GM19467 (cell line): ENCODE measurements around the gene RSKR.
"Not testable (repeated sequence)": the region's sequence is repeated elsewhere in the genome, so short reads cannot be mapped to it uniquely, and the experiment has no call there.

Source experiments
- ATAC-seq: cut with Tn5 transposase; IDR thresholded peaks from one replicate; pipeline ENCODE4 v1.9.1; 2021; ENCODE audit warnings: mild to moderate bottlenecking, moderate library complexity; ENCODE audit not compliant: unreplicated experiment

Gene RSKR, protein sequence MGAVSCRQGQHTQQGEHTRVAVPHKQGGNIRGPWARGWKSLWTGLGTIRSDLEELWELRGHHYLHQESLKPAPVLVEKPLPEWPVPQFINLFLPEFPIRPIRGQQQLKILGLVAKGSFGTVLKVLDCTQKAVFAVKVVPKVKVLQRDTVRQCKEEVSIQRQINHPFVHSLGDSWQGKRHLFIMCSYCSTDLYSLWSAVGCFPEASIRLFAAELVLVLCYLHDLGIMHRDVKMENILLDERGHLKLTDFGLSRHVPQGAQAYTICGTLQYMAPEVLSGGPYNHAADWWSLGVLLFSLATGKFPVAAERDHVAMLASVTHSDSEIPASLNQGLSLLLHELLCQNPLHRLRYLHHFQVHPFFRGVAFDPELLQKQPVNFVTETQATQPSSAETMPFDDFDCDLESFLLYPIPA

DNA sequence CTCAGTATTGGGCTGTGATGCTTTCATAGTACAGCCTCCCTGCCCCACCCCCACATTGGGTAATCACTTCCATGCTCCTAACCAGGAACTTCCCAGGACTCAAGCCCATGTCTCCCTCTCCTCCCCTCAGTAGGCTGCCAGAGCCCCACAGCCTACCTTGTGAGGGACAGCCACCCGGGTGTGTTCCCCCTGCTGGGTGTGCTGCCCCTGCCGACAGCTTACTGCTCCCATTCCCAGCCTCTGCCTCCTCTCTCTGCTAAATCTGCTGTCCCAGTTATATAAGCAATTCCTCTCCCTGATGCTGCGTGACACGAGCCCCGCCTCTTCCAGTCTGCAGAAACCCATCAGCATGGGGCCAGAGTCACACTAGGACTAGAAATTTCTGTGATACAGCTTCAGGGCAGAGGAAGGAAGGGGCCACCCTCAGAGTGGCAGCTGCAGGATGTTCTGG, at the start of gene RSKR:
Gene RSKR (minus strand): TSS at position 255 of the 451 bp plus-strand sequence. CDS start 24 bp downstream, at position 231.
- no peak for ATAC-seq

DNA sequence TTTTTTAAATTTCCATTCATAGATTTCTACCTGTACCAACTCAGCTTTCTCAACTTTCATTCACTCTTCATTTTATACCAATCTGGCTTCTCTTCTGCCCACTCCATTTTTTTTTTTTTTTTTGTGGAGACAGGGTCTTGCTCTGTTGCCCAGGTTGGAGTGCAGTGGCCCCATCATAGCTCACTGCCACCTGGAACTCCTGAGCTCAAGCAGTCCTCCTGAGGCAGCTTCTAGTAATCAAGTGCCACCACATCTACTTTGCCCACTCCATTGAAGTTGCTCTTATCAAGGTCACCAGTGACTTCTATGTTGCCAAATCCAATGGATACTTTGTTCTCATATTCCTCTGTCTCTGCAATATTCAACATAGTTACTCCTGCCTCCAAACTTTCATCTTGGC, 49.7 kb upstream of the RSKR start:
- no peak for ATAC-seq

DNA sequence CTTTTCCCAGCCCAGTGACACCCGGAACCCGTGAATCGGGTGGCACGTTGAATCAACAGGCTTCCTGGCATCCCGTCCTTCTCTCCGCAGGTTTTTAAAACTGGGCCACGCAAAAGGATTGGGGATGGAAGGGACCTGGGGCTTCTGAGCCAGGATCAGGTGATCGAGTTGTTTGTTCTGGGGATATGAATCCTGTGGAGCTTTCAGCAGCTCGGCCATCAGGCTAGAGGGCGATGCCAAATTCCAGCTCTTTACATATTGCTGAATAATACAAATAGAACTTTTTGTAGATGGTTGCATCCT, 48.5 kb upstream of the RSKR start:
- peak; percentile 11 for ATAC-seq

DNA sequence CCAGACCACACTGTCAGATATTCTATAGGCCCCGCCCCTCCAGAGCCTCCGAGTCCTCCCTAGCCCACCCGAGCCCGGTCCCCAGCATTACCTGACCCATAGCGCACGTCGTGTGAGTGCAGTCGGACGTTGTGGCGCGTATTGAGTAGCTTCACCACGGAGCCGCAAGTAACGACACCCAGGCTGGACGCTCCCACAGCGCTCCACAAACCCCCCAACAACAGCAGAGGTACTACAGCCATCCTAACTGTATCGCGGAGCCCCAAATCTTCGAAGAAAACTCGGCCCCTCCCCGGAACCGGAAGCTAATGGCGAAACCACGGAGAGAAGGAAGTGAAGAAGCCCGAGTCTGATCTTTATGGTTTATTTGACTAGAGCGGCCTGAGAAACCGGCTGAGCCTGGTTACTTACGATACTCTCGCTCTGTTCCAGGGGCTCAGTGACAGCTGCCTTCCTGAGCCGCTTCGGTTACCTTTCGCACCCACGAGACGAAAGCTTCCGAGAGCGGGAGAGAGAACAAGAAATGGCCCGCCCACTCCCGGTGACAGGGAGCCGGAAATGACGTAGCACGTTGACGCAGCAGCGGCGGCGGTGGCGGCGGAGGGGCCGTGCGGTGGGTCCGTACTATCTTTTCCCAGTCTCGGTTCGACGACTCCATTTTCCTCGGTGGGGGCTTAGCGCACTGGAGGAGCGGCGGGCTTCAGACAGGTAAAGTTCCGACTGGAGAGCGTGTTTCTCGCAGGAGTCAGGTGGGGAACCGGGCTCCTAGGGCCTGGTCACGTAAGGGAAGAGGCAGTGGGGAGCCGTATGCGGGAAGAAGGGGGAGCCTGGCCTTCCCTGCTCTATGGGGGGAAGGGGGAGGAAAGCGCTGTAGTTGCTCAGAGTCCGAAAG, 47.9 kb upstream of the RSKR start, which contains the start of the genes SDF2 and SUPT6H:
Gene SDF2 (minus strand): TSS at position 272 of the 892 bp plus-strand sequence. CDS start 30 bp downstream, at position 242.
Gene SUPT6H (plus strand): TSS at position 571 of the 892 bp plus-strand sequence. CDS start 11,197 bp downstream, outside the sequence.
- ATAC-seq, result peak; percentile 60

DNA sequence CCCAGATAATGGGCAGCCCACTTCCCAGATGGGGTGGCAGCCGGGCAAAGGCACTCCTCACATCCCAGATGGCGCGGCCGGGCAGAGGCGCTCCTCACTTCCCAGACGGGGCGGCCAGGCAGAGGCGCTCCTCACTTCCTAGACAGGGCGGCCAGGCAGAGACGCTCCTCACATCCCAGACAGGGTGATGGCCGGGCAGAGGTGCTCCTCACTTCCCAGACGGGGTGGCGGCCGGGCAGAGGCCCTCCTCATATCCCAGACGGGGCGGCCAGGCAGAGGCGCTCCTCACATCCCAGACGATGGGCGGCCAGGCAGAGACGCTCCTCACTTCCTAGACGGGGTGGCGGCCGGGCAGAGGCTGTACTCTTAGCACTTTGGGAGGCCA, 45.5 kb upstream of the RSKR start:
- ATAC-seq, result not testable (repeated sequence)

DNA sequence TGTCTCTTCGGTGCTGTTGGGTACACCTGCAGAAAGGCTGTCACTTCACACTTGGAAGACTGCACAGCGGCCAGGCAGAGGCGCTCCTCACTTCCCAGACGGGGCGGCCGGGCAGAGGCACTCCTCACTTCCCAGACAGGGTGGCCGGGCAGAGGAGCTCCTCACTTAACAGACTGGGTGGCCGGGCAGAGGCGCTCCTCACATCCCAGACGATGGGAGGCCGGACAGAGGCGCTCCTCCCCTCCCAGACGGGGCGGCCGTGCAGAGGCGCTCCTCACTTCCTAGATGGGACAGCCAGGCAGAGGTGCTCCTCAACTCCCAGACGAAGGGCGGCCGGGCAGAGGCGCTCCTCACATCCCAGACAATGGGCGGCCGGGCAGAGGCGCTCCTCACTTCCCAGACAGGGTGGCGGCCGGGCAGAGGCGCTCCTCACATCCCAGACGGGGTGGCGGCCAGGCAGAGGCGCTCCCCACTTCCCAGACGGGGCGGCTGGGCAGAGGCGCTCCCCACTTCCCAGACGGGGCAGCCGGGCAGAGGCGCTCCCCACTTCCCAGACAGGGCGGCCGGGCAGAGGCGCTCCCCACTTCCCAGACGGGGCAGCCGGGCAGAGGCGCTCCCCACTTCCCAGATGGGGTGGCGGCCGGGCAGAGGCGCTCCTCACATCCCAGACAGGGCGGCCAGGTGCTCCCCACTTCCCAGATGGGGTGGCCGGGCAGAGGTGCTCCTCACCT, 44.9 kb upstream of the RSKR start:
- ATAC-seq, result not testable (repeated sequence)

DNA sequence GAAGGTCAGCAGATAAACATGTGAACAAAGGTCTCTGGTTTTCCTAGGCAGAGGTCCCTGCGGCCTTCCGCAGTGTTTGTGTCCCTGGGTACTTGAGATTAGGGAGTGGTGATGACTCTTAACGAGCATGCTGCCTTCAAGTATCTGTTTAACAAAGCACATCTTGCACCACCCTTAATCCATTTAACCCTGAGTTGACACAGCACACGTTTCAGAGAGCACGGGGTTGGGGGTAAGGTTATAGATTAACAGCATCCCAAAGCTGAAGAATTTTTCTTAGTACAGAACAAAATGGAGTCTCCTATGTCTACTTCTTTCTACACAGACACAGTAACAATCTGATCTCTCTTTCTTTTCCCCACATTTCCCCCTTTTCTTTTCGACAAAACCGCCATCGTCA, 44.4 kb upstream of the RSKR start:
- not testable (repeated sequence) for ATAC-seq

DNA sequence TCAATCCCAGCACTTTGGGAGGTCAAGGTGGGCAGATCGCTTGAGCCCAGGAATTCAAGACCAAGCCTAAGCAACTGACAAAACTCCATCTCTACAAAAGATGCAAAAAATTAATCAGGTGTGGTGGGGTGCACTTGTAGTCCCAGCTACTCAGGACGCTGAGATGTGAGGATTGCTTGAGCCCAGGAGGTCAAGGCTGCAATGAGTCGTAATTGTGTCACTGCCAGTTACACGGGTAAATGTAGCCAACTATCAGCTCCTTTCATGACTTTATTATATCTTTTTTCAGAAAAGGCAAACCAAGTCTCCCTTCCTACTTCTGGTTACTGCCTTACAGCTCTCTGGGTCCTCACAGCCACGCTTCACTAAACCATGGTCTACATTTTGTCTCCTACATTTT, 43.8 kb upstream of the RSKR start:
- ATAC-seq, result no peak

DNA sequence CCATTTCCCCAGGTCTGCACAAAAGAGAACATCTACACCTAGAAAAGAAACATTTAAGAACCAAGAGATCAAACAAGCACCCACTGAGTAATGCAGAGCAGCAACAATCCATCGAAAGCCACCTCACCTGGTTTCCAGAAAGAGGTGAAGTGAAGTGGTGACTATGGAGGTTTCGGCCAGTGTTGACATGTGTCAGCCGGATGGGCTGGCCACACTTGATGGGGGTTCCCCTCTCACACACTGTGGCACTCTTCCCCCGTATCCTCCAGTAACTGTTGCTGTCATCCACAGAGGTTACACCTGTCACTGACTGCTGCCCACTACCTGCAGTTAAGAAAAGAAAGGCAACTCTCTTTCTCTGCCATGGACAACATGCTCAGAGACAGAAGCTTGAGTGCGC, 41.2 kb upstream of the RSKR start:
- ATAC-seq, result no peak

DNA sequence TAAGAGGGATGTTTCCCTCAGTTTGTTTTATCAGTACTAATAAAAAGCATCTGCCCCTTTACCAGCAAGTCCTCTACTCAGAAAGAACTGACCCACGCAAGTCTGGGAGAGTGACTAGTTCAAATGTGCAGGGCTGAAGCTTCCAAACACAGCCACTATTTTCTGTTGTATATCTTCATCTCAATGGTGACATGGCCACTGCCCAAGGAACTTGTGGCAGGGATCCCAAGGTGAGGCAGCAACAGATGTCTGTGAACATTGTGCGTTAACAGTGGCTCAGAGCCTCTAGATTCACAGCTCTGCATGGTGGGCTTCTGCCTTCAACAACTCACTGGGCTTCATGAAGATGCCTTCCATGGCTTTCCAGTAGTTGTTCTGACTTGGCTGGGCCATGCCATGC, 34.7 kb upstream of the RSKR start:
- ATAC-seq, result no peak

DNA sequence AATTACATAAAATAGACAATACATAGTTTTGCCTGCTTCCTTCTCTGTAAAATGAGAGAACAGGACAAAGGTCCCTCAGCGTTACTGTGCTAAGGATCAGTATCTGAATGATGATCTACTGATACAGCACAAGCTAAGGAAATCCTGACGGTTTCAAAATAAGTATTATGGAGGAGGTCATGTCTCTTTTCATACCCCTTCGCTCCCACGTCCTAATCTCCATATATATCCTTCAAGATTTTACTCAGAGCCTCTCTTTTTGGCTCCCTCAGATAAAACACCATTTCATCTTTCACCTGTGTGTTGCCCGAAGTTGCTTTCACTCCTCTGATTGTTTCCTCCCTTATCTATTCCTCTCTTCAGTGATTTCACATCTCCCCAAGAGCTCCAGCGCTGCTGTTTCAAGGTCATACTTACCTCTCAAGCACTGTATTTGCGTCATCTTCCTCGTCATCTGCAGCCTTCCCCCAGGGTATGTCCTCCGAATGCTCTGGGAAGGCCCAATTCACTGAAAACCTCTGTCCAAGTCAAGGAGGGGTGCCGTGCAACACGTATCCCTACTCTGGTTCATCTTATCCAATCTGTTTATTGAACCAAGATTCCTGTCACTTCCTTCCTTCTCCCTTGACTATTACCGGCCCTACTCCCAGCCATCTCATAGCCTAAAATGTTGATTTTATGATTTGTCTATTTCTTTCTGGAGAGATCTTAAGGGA, 32.2 kb upstream of the RSKR start:
- no peak for ATAC-seq

DNA sequence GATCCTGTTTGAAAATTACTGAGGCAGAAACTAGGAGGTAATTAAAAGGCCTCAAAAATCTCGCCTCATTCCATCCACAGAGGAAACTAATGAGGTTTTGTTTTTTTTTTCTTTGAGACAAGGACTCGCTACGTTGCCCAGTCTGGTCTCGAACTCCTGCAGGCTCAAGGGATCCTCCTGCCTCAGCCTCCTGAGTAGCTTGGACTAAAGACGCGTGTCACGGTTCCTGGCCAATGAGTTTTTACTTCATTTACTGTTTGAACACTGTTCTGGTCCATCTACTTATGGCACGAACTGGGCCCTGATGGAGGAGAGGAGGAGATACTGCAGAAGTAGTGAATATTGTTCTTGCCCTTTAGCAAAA, 31.6 kb upstream of the RSKR start:
- no peak for ATAC-seq

DNA sequence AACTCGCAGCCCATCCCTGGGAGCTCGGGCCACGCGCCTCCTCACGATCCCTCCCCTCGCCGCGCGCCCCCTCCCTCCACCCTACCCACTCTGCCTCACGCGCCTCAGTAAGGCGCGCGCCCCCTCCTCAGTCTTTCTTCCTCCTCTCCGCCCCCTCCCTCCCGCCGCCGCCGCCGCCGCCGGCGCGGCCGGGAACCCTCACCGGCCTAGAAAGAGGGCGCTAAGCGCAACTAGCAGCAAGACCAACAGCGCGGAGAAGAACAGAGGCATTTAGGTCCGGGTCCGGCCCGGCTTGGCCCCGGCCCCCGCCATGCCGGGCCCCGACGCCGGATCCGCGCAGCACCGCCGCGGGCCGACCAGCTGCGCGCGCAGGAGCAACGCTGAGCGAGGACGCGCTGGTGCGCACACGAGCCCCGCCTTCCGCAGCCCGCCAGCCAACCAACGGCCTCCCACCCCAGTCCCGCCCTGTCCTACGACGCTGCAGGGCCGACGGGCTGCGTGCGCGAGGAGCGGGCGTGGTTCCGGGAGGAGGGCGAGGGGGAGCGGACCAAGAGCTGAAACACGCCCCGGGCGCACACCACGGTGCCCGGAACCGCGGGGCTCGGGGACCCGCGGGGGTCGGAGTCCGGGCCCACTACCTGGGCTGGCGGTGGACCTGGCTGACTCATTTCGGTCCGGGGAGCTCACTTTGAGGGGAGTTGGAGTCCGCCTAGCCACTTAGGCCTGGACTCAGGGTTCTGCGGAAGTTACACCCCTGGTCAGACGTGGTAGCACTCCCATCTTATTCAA, 31.0 kb upstream of the RSKR start, which contains the start of gene BLTP2:
Gene BLTP2 (minus strand): TSS at position 372 of the 789 bp plus-strand sequence. CDS start 102 bp downstream, at position 270.
- ATAC-seq, result peak; percentile 87

DNA sequence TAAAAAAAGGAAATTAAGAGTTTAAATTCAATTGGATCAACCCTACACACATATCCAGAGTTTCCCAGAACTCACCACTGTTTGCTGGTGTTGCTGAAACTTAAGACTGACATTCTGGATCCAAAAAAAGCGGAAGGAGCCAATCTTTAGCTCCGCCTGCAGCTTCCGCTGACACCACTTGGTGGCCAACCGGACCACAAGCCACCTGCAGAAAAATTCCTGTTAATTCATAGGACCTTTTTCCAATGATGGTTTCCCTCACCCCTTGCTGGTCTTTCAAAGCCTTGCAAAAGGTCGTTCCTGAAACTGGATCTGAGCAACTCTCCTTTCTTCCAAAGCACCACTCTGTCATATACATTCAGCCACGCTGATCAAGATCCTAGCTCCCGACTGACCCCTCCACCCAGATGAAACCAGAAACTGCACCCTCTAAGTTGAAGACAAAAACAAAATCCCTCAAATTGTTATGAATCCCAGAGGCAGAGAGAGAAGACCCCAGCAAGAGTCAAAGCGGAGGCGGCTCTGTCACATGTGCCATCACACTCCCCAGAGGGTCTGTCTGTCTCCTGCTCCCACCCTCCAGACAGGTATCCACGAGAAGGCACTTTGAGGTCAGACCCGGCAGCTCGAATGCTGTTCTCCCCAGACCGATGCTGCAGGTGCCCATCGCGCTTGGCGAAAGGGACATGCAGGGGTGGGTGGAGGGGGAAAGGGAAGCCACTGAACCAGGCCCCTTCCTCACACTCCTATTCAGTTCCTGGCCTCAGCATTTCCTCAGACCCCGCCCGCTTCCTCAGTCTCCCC, 30.2 kb upstream of the RSKR start:
- no peak for ATAC-seq

DNA sequence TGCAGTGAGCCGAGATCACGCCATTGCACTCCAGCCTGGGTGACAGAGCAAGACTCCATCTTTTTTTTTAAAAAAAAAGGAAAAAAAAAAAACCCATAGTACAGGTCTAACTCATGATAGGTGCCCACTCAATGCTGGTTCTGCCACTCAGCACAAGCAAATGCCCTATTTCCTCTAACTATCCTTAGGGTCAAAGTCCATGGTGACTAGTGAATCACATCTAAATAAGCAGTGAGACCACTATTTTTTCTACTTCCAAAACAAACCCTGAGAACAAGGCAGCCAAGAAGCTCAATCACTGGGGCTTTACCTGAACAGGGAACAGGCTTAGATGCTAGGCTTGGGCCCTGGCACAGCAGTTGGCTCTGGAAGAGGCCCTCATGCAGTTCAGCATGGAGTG, 27.6 kb upstream of the RSKR start:
- no peak for ATAC-seq

DNA sequence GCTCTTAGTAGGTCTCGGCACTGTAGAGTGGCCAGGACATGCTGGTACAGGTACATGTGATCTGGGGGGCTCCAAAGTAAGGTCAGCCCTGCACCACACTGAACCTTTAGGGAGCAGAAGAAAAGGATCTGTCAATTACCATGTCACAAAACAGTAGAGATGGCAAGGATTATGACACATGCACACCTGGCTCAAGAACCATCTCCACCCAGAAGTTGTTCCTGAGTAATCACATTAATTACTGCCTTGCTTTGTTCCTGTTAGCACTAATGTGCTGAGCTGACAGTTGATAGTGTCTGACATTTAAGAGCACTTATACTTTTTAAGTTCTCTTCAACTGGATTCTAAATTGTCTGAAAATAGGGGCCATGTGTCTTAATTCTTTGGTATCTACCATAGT, 21.5 kb upstream of the RSKR start:
- ATAC-seq, result no peak

DNA sequence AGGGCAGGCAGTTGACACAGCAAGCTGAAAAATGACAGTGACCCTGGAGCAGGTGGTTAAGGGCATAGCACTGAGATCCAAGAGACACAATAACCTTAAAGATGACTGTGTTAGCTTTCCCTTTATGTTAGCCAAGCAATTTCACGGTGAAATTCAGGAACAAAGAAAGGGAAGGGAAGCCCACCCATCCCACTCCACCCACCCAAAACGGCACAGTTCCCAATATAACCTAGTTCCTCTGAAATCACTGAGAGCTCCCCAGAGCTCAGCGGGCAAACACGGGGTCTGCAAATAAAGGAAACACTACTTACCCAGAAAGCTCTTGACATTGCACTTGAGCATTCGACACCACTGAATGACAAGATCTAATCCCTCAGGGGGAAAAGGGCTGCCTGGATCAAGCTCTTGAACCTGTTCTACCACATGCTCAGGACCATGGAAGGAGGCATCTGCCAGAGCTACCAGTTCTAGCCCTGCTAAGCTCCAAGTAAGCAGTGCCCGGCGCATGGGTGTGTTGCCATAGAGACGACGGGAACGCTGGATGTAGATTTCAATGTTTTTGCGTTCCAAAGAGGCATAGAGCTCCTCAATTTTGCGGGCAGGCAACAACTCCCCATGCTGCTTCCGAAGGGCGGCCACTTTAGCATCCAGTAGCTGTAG, 20.4 kb upstream of the RSKR start:
- ATAC-seq, result no peak

DNA sequence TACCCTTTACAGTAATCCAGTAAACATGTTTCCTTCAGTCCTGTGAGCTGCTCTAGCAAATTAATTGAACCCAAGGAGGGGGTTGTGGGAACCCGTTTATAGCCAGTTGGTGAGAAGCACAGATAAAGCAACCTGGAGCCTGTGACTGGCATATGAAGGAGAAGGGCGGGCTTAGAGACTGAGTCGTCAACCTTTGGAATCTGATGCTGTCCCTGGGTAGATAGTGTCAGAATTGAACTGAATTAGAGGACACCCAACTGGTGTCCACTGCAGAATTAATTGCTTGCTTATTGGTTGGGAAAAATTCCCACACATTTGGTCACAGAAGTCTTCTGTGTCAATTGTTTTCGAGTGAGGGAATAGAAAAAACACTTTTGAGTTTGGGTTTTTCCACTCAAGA, 12.8 kb upstream of the RSKR start:
- ATAC-seq, result no peak
